Neural cell (in vitro differentiated cells): Measurements from ENCODE around the gene NFIA. TPM values are rescaled to one million over a fixed set of nuclear protein-coding genes. Genes with fewer than 3 reads are reported as not detected.

Experiments
- H2AFZ ChIP-seq: fragments of 200-600, 300-800 bp; sonication (generic), shearing (Covaris generic); 2 replicates; pipeline ENCODE4 v1.6.0; 2014; ENCODE audit warnings: low read depth, mild to moderate bottlenecking, antibody characterized with exemption, low read length, moderate library complexity
- H3F3A ChIP-seq: fragments of 200-600 bp; shearing (Covaris generic); 2 replicates; pipeline ENCODE4 v1.6.1; 2016; ENCODE audit warnings: mild to moderate bottlenecking, moderate library complexity, mixed read lengths, antibody characterized with exemption, low read length; ENCODE audit not compliant: insufficient read depth, poor library complexity, severe bottlenecking
- H3K27ac ChIP-seq: fragments of 200-600, 300-800 bp; sonication (generic), shearing (Covaris generic); 2 replicates; pipeline ENCODE4 v1.5.1; 2014; ENCODE audit warnings: mild to moderate bottlenecking, low read length, moderate library complexity
- H3K27me3 ChIP-seq: fragments of 300-800, 200-600 bp; sonication (generic), shearing (Covaris generic); 2 replicates; pipeline ENCODE4 v1.6.0; 2014; ENCODE audit warnings: mild to moderate bottlenecking, low read depth, low read length, moderate library complexity; ENCODE audit not compliant: insufficient read depth
- H3K36me3 ChIP-seq: fragments of 300-800, 200-600 bp; sonication (generic), shearing (Covaris generic); 2 replicates; pipeline ENCODE4 v1.5.1; 2014; ENCODE audit warnings: mild to moderate bottlenecking, antibody characterized with exemption, low read length, moderate library complexity; ENCODE audit not compliant: insufficient read depth
- H3K4me2 ChIP-seq: fragments of 300-800, 200-600 bp; sonication (generic), shearing (Covaris generic); 2 replicates; pipeline ENCODE4 v1.6.0; 2014; ENCODE audit warnings: mild to moderate bottlenecking, low read length
- H3K4me3 ChIP-seq: fragments of 300-800, 200-600 bp; sonication (generic), shearing (Covaris generic); 2 replicates; pipeline ENCODE4 v1.5.1; 2014; ENCODE audit warnings: mild to moderate bottlenecking, low read length, moderate library complexity
- H3K79me2 ChIP-seq: fragments of 200-600 bp; shearing (Covaris generic); replicated peaks from 2 replicates; pipeline ENCODE4 v1.6.0; 2014; ENCODE audit warnings: mild to moderate bottlenecking, low read length, moderate library complexity; ENCODE audit not compliant: insufficient read depth
- H3K9ac ChIP-seq: fragments of 300-800, 200-600 bp; sonication (generic), shearing (Covaris generic); 2 replicates; pipeline ENCODE4 v1.6.1; 2016; ENCODE audit warnings: mild to moderate bottlenecking, low read length, mixed read lengths
- H3K9me2 ChIP-seq: fragments of 200-600 bp; shearing (Covaris generic); 2 replicates; pipeline ENCODE4 v1.6.1; 2016; ENCODE audit warnings: mild to moderate bottlenecking, low read length, mixed read lengths; ENCODE audit not compliant: insufficient read depth
- H3K9me3 ChIP-seq: fragments of 200-600, 300-800 bp; sonication (generic), shearing (Covaris generic); 2 replicates; pipeline ENCODE4 v1.6.1; 2016; ENCODE audit warnings: mild to moderate bottlenecking, mixed run types, low read length, moderate library complexity, mixed read lengths
- H4K20me1 ChIP-seq: fragments of 200-600 bp; shearing (Covaris generic); 2 replicates; pipeline ENCODE4 v1.6.1; 2016; ENCODE audit warnings: mild to moderate bottlenecking, mixed run types; ENCODE audit not compliant: insufficient read depth
- CTCF ChIP-seq: fragments of 450-650 bp; IDR thresholded peaks from 2 replicates; pipeline ENCODE4 v1.5.1; 2014; ENCODE audit warnings: antibody characterized with exemption, mild to moderate bottlenecking, moderate library complexity; ENCODE audit not compliant: poor library complexity, severe bottlenecking
- EP300 ChIP-seq: fragments of 450-650 bp; conservative IDR thresholded peaks from 2 replicates; pipeline ENCODE4 v1.6.1; 2014; ENCODE audit warnings: antibody characterized with exemption, mild to moderate bottlenecking, moderate library complexity; ENCODE audit not compliant: poor library complexity, severe bottlenecking
- EZH2 ChIP-seq: fragments of 200-600, 300-800 bp; shearing (Covaris generic), sonication (generic); IDR thresholded peaks from 2 replicates; pipeline ENCODE4 v1.6.1; 2014; ENCODE audit warnings: antibody characterized with exemption, low read length, borderline replicate concordance, mild to moderate bottlenecking; ENCODE audit not compliant: insufficient read depth, poor library complexity, severe bottlenecking
- MXI1 ChIP-seq: fragments of 450-650 bp; conservative IDR thresholded peaks from 2 replicates; pipeline ENCODE4 v1.6.1; 2014; ENCODE audit warnings: antibody characterized with exemption, mild to moderate bottlenecking; ENCODE audit not compliant: poor library complexity, severe bottlenecking
- POLR2AphosphoS5 ChIP-seq: IDR thresholded peaks from 2 replicates; pipeline ENCODE4 v1.6.1; 2012
- RAD21 ChIP-seq: fragments of 450-650 bp; conservative IDR thresholded peaks from 2 replicates; pipeline ENCODE4 v1.6.1; 2014; ENCODE audit warnings: antibody characterized with exemption, mild to moderate bottlenecking, moderate library complexity
- SMC3 ChIP-seq: fragments of 450-650 bp; conservative IDR thresholded peaks from 2 replicates; pipeline ENCODE4 v1.6.1; 2014; ENCODE audit warnings: antibody characterized with exemption, mild to moderate bottlenecking, moderate library complexity; ENCODE audit not compliant: poor library complexity
- TAF1 ChIP-seq: IDR thresholded peaks from 2 replicates; pipeline ENCODE4 v1.6.1; 2012; ENCODE audit warnings: low read depth
- polyA plus RNA-seq: library from polyadenylated mRNA; depleted of rRNA; stranded (reverse); fragments of >200 nt; gene quantifications from 2 replicates; pipeline ENCODE4 v1.2.3, GENCODE V29; 2014
- TF ChIP-seq, protein P1 (sequence below): IDR thresholded peaks from 2 replicates; pipeline ENCODE4 v1.6.1; 2012; ENCODE audit warnings: borderline replicate concordance

Gene NFIA
- polyA plus RNA-seq, 1 donor from 2014 or later, result 0.47 TPM

- no peaks in the 10 kb centered on the region for H3K36me3 ChIP-seq
- no peaks in the 10 kb centered on the region for H3K79me2 ChIP-seq
- TF ChIP-seq SMC3 (no peak), MXI1 (no peak)
- TF ChIP-seq, protein P1, sequence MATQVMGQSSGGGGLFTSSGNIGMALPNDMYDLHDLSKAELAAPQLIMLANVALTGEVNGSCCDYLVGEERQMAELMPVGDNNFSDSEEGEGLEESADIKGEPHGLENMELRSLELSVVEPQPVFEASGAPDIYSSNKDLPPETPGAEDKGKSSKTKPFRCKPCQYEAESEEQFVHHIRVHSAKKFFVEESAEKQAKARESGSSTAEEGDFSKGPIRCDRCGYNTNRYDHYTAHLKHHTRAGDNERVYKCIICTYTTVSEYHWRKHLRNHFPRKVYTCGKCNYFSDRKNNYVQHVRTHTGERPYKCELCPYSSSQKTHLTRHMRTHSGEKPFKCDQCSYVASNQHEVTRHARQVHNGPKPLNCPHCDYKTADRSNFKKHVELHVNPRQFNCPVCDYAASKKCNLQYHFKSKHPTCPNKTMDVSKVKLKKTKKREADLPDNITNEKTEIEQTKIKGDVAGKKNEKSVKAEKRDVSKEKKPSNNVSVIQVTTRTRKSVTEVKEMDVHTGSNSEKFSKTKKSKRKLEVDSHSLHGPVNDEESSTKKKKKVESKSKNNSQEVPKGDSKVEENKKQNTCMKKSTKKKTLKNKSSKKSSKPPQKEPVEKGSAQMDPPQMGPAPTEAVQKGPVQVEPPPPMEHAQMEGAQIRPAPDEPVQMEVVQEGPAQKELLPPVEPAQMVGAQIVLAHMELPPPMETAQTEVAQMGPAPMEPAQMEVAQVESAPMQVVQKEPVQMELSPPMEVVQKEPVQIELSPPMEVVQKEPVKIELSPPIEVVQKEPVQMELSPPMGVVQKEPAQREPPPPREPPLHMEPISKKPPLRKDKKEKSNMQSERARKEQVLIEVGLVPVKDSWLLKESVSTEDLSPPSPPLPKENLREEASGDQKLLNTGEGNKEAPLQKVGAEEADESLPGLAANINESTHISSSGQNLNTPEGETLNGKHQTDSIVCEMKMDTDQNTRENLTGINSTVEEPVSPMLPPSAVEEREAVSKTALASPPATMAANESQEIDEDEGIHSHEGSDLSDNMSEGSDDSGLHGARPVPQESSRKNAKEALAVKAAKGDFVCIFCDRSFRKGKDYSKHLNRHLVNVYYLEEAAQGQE, result no peak
- no peak overlapping the region for H3K27ac ChIP-seq
- H3K27me3 ChIP-seq, result no peaks in the 10 kb centered on the region
- H3K9me2 ChIP-seq, result no peaks in the 10 kb centered on the region
- H3F3A ChIP-seq, result no peaks in the 10 kb centered on the region
- no peak overlapping the region for H3K4me2 ChIP-seq
- H2AFZ ChIP-seq, result no peak overlapping the region
- no peak overlapping the region for H3K9ac ChIP-seq
- no peaks in the 10 kb centered on the region for H3K9me3 ChIP-seq
- H3K4me3 ChIP-seq, result no peak overlapping the region
- no peaks in the 10 kb centered on the region for H4K20me1 ChIP-seq
These were observed 118.7 kb downstream of the NFIA start for GRCh38 chr1:61201035-61201434.

DNA sequence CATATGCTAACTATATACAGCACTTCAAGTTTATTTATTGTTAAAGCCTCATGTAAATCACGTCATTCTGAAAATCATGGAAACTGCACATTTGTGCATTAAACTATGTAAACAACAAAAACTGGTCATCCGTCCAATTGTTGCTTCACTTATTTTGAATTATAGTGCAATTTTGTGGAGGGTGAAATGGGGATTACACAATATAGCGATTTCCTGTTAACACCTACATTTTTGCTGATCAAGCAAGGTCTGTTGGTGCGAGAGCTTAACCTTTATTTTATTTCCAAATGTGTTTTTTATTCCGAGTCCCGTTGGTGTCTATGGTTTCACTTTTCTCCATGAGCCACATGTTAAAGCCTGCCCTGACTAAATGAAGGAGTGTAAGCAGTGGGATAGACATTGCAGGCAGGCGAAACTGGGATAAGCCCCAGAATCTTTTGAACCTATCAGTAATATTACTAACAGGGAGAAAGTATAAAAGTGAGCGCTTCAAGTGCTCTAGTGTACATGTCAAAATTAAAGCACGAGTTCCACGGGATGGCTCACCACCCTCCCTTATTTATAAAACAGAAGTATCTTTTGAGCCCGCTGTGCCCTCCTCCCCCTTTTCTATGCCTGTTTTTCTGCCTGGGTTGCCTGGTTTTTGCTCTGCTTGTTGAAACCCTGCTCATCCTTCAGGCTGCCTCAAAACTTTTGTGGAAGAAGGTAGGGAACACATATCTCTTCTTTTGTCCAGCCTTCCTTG, 120.7 kb downstream of the NFIA start:
- Histone ChIP-seq H3K79me2 (no peaks in the 10 kb centered on the region), H3K9me3 (no peaks in the 10 kb centered on the region), H3K4me3 (no peak overlapping the region), H3K9me2 (no peaks in the 10 kb centered on the region), H3F3A (no peaks in the 10 kb centered on the region), H4K20me1 (no peaks in the 10 kb centered on the region), H2AFZ (no peak overlapping the region), H3K9ac (no peak overlapping the region), H3K36me3 (no peaks in the 10 kb centered on the region), H3K4me2 (no peak overlapping the region), H3K27ac (no peak overlapping the region), H3K27me3 (no peaks in the 10 kb centered on the region)
- TF ChIP-seq EZH2 (no peak), POLR2AphosphoS5 (no peak), RAD21 (no peak), CTCF (no peak), SMC3 (no peak), EP300 (no peak), MXI1 (no peak), TAF1 (no peak)
- TF ChIP-seq, protein P1, result no peak
